GM20431 (cell line): ENCODE results near the gene CEP57L1.

Experiments
- in situ Hi-C: fragments of 300-500 bp; cut with MseI, MboI; formaldehyde crosslinking; loops from one replicate; pipeline ENCODE4 v1.15.0; 2020; ENCODE audit warnings: low sequenced_read_pairs; ENCODE audit not compliant: unreplicated experiment

Gene CEP57L1

DNA sequence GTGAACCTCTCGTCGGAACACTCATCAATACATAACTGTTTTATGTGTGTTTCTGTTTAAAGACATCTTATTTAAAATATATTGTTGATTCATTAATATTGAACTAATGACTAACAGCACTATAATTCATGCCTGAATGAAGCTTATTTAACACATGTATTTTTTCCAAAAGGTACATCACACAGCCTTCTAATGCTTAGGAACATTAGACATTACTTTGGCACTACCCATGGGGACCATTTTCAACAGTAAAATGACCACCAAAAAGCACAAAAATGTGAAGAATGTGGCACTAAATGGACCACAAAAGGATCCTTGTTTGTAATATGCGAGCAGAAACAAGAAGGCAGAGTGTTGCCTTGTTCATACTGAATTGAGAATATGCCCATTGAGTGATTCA is 109.2 kb downstream of the CEP57L1 start:
- in situ Hi-C loops = no loop called here

DNA sequence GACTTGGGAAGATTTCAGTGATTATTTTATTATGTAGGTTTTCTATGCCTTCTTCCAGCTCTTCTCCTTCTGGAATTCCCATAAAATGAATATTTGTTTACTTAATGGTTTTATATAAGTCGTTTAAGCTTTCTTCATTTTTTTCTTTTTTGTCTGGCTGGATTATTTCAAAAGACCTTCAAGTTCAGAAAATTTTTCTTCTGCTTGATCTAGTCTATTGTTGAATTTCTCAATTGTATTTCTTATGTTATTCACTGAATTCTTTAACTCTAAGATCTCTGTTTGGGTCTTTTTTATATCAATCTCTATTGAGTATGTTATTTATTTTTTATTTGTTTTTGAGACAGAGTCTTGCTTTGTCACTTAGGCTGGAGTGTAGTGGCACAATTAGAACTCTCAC is 117.4 kb downstream of the CEP57L1 start:
- in situ Hi-C loops = no loop called here
